D721Med (cell line): ENCODE data around the gene CRLF1.

Experiments used
- DNase-seq: peaks from one replicate; pipeline ENCODE4 v3.0.0; 2011; ENCODE audit warnings: low spot score; ENCODE audit not compliant: insufficient read length
- FAIRE-seq: peaks from 2 replicates; lab custom pipeline; 2011; peaks lifted over from hg19 to GRCh38; lab: Jason Lieb, UNC
- CTCF ChIP-seq: IDR thresholded peaks from 2 replicates; pipeline ENCODE4 v1.5.1; 2012; ENCODE audit warnings: mild to moderate bottlenecking, control low read depth; ENCODE audit not compliant: insufficient read depth; ENCODE audit errors: missing control alignments

CRLF1 gene

GRCh38 chr19:18612051-18612771, 5.6 kb upstream of the CRLF1 start:
- TF ChIP-seq CTCF: no peak
- DNase-seq (no peak), FAIRE-seq (no peak)

GRCh38 chr19:18611327-18612050, 4.9 kb upstream of the CRLF1 start:
- FAIRE-seq (no peak), DNase-seq (no peak)
- no peak for TF ChIP-seq CTCF

- FAIRE-seq (no peak), DNase-seq (no peak)
- no peak for TF ChIP-seq CTCF
Observed at GRCh38 chr19:18610556-18611326, 4.1 kb upstream of the CRLF1 start.

- FAIRE-seq (no peak), DNase-seq (no peak)
- no peak for TF ChIP-seq CTCF
Observed at GRCh38 chr19:18610245-18610555, 3.6 kb upstream of the CRLF1 start.

- TF ChIP-seq CTCF: no peak
- DNase-seq (no peak), FAIRE-seq (no peak)
Observed at GRCh38 chr19:18609717-18610051, 3.1 kb upstream of the CRLF1 start.

GRCh38 chr19:18608805-18609716, 2.5 kb upstream of the CRLF1 start:
- DNase-seq: no peak
- no peak for FAIRE-seq

More at GRCh38 chr19:18608805-18609716, 2.5 kb upstream of the CRLF1 start:
- TF ChIP-seq CTCF: no peak
